BLaER1 treated with 17β-estradiol and CSF1 and Interleukin-3, amounts not matched to agents 10 nM and 100 nM (cell line): ENCODE measurements around the gene TFAM.

Source experiments
- H3K27ac ChIP-seq, 11 experiments: shearing (Covaris generic); formaldehyde crosslinking; 2 replicates each; pipeline ENCODE4 v1.8.1; 2022
- H3K27me3 ChIP-seq, 11 experiments: shearing (Covaris generic); formaldehyde crosslinking; 2 replicates each; pipeline ENCODE4 v1.8.1; 2022
- H3K36me3 ChIP-seq, 11 experiments: shearing (Covaris generic); formaldehyde crosslinking; 2 replicates each; pipeline ENCODE4 v1.8.1; 2022
- H3K4me1 ChIP-seq, 10 experiments: shearing (Covaris generic); formaldehyde crosslinking; 2 replicates each; pipeline ENCODE4 v1.8.1; 2022
- H3K4me2 ChIP-seq, 11 experiments: shearing (Covaris generic); formaldehyde crosslinking; 2 replicates each; pipeline ENCODE4 v1.8.1; 2022
- H3K4me3 ChIP-seq, 10 experiments: shearing (Covaris generic); formaldehyde crosslinking; 2 replicates each; pipeline ENCODE4 v1.8.1; 2022
- H3K9ac ChIP-seq, 11 experiments: shearing (Covaris generic); formaldehyde crosslinking; 2 replicates each; pipeline ENCODE4 v1.8.1; 2022
- H3K9me3 ChIP-seq, 11 experiments: shearing (Covaris generic); formaldehyde crosslinking; replicated peaks in 1 of 11; 2 replicates each; pipeline ENCODE4 v1.8.1; 2022
- H4K20me1 ChIP-seq, 11 experiments: shearing (Covaris generic); formaldehyde crosslinking; 2 replicates each; pipeline ENCODE4 v1.8.1; 2022
- Cebpa-rat ChIP-seq, 11 experiments: shearing (Covaris generic); IDR thresholded peaks; 2 replicates each; pipeline ENCODE4 v1.8.1; 2022

Gene TFAM

GRCh38 chr10:58444321-58444720 is 59.1 kb downstream of the TFAM start:
- Histone ChIP-seq H3K4me2 (no peak overlapping the region), H3K27me3 (no peaks in the 10 kb centered on the region), H3K36me3 (no peaks in the 10 kb centered on the region), H3K4me3 (no peak overlapping the region), H4K20me1 (no peaks in the 10 kb centered on the region), H3K4me1 (no peaks in the 10 kb centered on the region), H3K9ac (no peak overlapping the region), H3K9me3 (peaks cover 9 to 19% (median 16%) of the 10 kb centered on the region in 11 experiments; a peak in 21 of 22 replicates), H3K27ac (no peak overlapping the region)
- TF ChIP-seq Cebpa-rat (IDR thresholded peaks at IDR 0.05) = no peak

- no peak overlapping the region for H3K4me2 ChIP-seq
- TF ChIP-seq Cebpa-rat (IDR thresholded peaks at IDR 0.05) = no peak
- H4K20me1 ChIP-seq = no peaks in the 10 kb centered on the region
- no peak overlapping the region for H3K4me3 ChIP-seq
- H3K4me1 ChIP-seq = no peaks in the 10 kb centered on the region
- no peaks in the 10 kb centered on the region for H3K27me3 ChIP-seq
- H3K9me3 ChIP-seq = peaks cover 9 to 19% (median 16%) of the 10 kb centered on the region in 11 experiments; a peak in 21 of 22 replicates
- H3K9ac ChIP-seq = no peak overlapping the region
- no peaks in the 10 kb centered on the region for H3K36me3 ChIP-seq
- H3K27ac ChIP-seq = no peak overlapping the region
These were observed 59.7 kb downstream of the TFAM start for GRCh38 chr10:58444876-58445275.

GRCh38 chr10:58448121-58448935 is 63.1 kb downstream of the TFAM start:
- H3K9me3 ChIP-seq = peaks cover 9 to 19% (median 16%) of the 10 kb centered on the region in 11 experiments; a peak in 21 of 22 replicates
- no peaks in the 10 kb centered on the region for H3K36me3 ChIP-seq
- H3K9ac ChIP-seq = no peak overlapping the region
- H3K4me3 ChIP-seq = no peak overlapping the region
- no peak overlapping the region for H3K4me2 ChIP-seq
- H3K27me3 ChIP-seq = no peaks in the 10 kb centered on the region
- no peaks in the 10 kb centered on the region for H4K20me1 ChIP-seq
- TF ChIP-seq Cebpa-rat (IDR thresholded peaks at IDR 0.05) = no peak
- no peaks in the 10 kb centered on the region for H3K4me1 ChIP-seq
- no peak overlapping the region for H3K27ac ChIP-seq
